RWPE2 (cell line): ENCODE data around the gene LMX1A.

Source experiments
- ATAC-seq: fragments of 200-7000 bp; cut with Tn5 transposase; 3 replicates; pipeline ENCODE4 v1.9.1; 2021; ENCODE audit warnings: low read depth
- DNase-seq: peaks from one replicate; pipeline ENCODE4 v3.0.0-alpha.2; 2020; ENCODE audit warnings: low spot score
- H3K27ac ChIP-seq: fragments of 450-650 bp; 2 replicates; pipeline ENCODE4 v1.5.1; 2017; ENCODE audit warnings: mild to moderate bottlenecking; ENCODE audit not compliant: poor library complexity, severe bottlenecking
- H3K27me3 ChIP-seq: fragments of 250-450 bp; sonication (Bioruptor Pico); 2 replicates; pipeline ENCODE4 v1.5.1; 2021; ENCODE audit warnings: mild to moderate bottlenecking, moderate library complexity; ENCODE audit not compliant: insufficient read depth, poor library complexity, severe bottlenecking
- H3K36me3 ChIP-seq: fragments of 250-450 bp; sonication (Bioruptor Pico); 2 replicates; pipeline ENCODE4 v1.5.1; 2020; ENCODE audit warnings: low read depth, mild to moderate bottlenecking, moderate library complexity
- H3K4me1 ChIP-seq: fragments of 250-450 bp; sonication (Bioruptor Pico); 2 replicates; pipeline ENCODE4 v1.5.1; 2021; ENCODE audit warnings: mild to moderate bottlenecking, moderate library complexity; ENCODE audit not compliant: insufficient read depth, poor library complexity, severe bottlenecking
- H3K4me3 ChIP-seq: fragments of 250-450 bp; sonication (Bioruptor Pico); 2 replicates; pipeline ENCODE4 v1.5.1; 2021; ENCODE audit warnings: mild to moderate bottlenecking, moderate library complexity; ENCODE audit not compliant: severe bottlenecking
- H3K9me3 ChIP-seq: fragments of 250-450 bp; sonication (Bioruptor Pico); 2 replicates; pipeline ENCODE4 v1.5.1; 2021; ENCODE audit warnings: mild to moderate bottlenecking, moderate library complexity; ENCODE audit not compliant: severe bottlenecking
- CTCF ChIP-seq: fragments of 450-650 bp; IDR thresholded peaks from one replicate; pipeline ENCODE4 v1.5.1; 2017; ENCODE audit warnings: mild to moderate bottlenecking, moderate library complexity; ENCODE audit not compliant: poor library complexity, severe bottlenecking

The LMX1A gene

GRCh38 chr1:165185161-165185889, 171.2 kb downstream of the LMX1A start:
- DNase-seq (no peak), ATAC-seq (no peak)
- no peak for TF ChIP-seq CTCF
- Histone ChIP-seq H3K4me1 (no peaks in the 10 kb centered on the region), H3K36me3 (no peaks in the 10 kb centered on the region), H3K9me3 (no peaks in the 10 kb centered on the region), H3K4me3 (no peak overlapping the region), H3K27me3 (no peaks in the 10 kb centered on the region), H3K27ac (no peak overlapping the region)

GRCh38 chr1:165182975-165183374, 173.5 kb downstream of the LMX1A start:
- Histone ChIP-seq H3K36me3 (no peaks in the 10 kb centered on the region), H3K4me3 (no peak overlapping the region), H3K4me1 (no peaks in the 10 kb centered on the region), H3K9me3 (no peaks in the 10 kb centered on the region), H3K27me3 (no peaks in the 10 kb centered on the region), H3K27ac (no peak overlapping the region)
- ATAC-seq: no peak
- no peak for DNase-seq
- TF ChIP-seq CTCF: no peak

- peaks cover 2% of the 10 kb centered on the region for H3K9me3 ChIP-seq
- DNase-seq (no peak), ATAC-seq (no peak)
- H3K36me3 ChIP-seq: no peaks in the 10 kb centered on the region
- no peak overlapping the region for H3K27ac ChIP-seq
- H3K27me3 ChIP-seq: no peaks in the 10 kb centered on the region
- no peaks in the 10 kb centered on the region for H3K4me1 ChIP-seq
- H3K4me3 ChIP-seq: no peak overlapping the region
- no peak for TF ChIP-seq CTCF
Observed at GRCh38 chr1:165179306-165179705, 177.2 kb downstream of the LMX1A start.

- Histone ChIP-seq H3K4me3 (no peak overlapping the region), H3K36me3 (no peaks in the 10 kb centered on the region), H3K4me1 (peaks cover 4% of the 10 kb centered on the region), H3K27ac (no peak overlapping the region), H3K9me3 (peaks cover 2% of the 10 kb centered on the region), H3K27me3 (no peaks in the 10 kb centered on the region)
- no peak for TF ChIP-seq CTCF
- DNase-seq: no peak
- no peak for ATAC-seq
Observed at GRCh38 chr1:165174491-165174890, 182.0 kb downstream of the LMX1A start.

GRCh38 chr1:165173818-165174217, 182.7 kb downstream of the LMX1A start:
- Histone ChIP-seq H3K4me1 (peaks cover 11% of the 10 kb centered on the region), H3K4me3 (no peak overlapping the region), H3K36me3 (no peaks in the 10 kb centered on the region), H3K9me3 (peaks cover 2% of the 10 kb centered on the region), H3K27me3 (no peaks in the 10 kb centered on the region), H3K27ac (no peak overlapping the region)
- TF ChIP-seq CTCF: no peak
- DNase-seq: no peak
- ATAC-seq: no peak
